Prostate gland (tissue), 2 donors: Measurements from ENCODE around the gene CDK19. TPM values are rescaled to one million over a fixed set of nuclear protein-coding genes. Genes with fewer than 3 reads are reported as not detected.
"Not testable (repeated sequence)": the region's sequence is repeated elsewhere in the genome, so short reads cannot be mapped to it uniquely, and the experiment has no call there.

ENCODE experiments used
- DNase-seq: peaks from one replicate; pipeline ENCODE4 v3.0.0-alpha.2; 2019; ENCODE audit warnings: low spot score
- H3K27ac ChIP-seq, 2 donors: fragments of 200-600 bp; sonication (generic); 2 replicates each; pipeline ENCODE4 v1.5.1; 2017 to 2019
- H3K27me3 ChIP-seq: fragments of 200-600 bp; sonication (generic); replicated peaks from 2 replicates; pipeline ENCODE4 v1.5.1; 2019; ENCODE audit not compliant: insufficient read depth
- H3K36me3 ChIP-seq, 2 donors: fragments of 200-600 bp; sonication (generic); 1 replicate in 1 of 2; 2 replicates in 1 of 2; pipeline versions ENCODE4 v1.5.1 to v1.8.1; 2017 to 2019
- H3K4me1 ChIP-seq: fragments of 200-600 bp; sonication (generic); replicated peaks from 2 replicates; pipeline ENCODE4 v1.5.1; 2019
- H3K4me3 ChIP-seq, 2 donors: fragments of 200-600 bp; sonication (generic); 2 replicates each; pipeline ENCODE4 v1.5.1; 2017 to 2019
- H3K9me3 ChIP-seq: fragments of 200-600 bp; sonication (generic); 2 replicates; pipeline ENCODE4 v1.5.1; 2017
- CTCF ChIP-seq, 4 experiments: fragments of 200-600 bp in 2 of 4; fragments of 450-650 bp in 2 of 4; sonication (generic) in 2 of 4; IDR thresholded peaks; 1 replicate in 3 of 4; 2 replicates in 1 of 4; pipeline ENCODE4 v1.5.1; 2016 to 2019; ENCODE audit warnings: antibody characterized with exemption in 4 of 4, mild to moderate bottlenecking in 2 of 4, moderate library complexity in 2 of 4
- POLR2A ChIP-seq: fragments of 450-650 bp; IDR thresholded peaks from one replicate; pipeline ENCODE4 v1.6.1; 2016; ENCODE audit warnings: antibody characterized with exemption, mild to moderate bottlenecking
- POLR2AphosphoS5 ChIP-seq: sonication (generic); formaldehyde crosslinking; IDR thresholded peaks from one replicate; pipeline ENCODE4 v1.6.1; 2017; ENCODE audit warnings: antibody characterized with exemption
- WGBS: methylation state at CpG from one replicate; pipeline ENCODE4 v1.1.5; 2018; 5-methylcytosine and 5-hydroxymethylcytosine counted together
- intact Hi-C: fragments of 100-400 bp; cut with DNase I; formaldehyde crosslinking; loops from one replicate; pipeline ENCODE4 v1.14.2; 2022
- total RNA-seq, 2 donors: library from RNA; depleted of rRNA; stranded (reverse); fragments of >200 nt; gene quantifications; one replicate each; pipeline ENCODE4 v1.1.0, GENCODE V29; 2016

Gene CDK19
- total RNA-seq, 2 donors from 2014 or later: 41.4 to 70.2 TPM

GRCh38 chr6:110813338-110814101 is 1.7 kb downstream of the CDK19 start:
- intact Hi-C loops: loop anchor here (2.0 kb wide), 1 partner anchor 61 kb away; the partner anchor contains the start of gene AMD1
- Histone ChIP-seq H3K4me3 (peak overlapping the region; percentile 96), H3K4me1 (no peaks in the 10 kb centered on the region), H3K36me3 (no peaks in the 10 kb centered on the region), H3K27ac (peak overlapping the region; percentile 95 to 96), H3K27me3 (no peaks in the 10 kb centered on the region), H3K9me3 (no peaks in the 10 kb centered on the region)
- 55% methylated on average over 8 of the region's 8 CpGs for WGBS
- DNase-seq: peak; percentile 53
- TF ChIP-seq POLR2A (no peak), POLR2AphosphoS5 (peak; percentile 55), CTCF (IDR thresholded peaks at IDR 0.05) (no peak)

GRCh38 chr6:110812719-110813118 is 2.5 kb downstream of the CDK19 start:
- Histone ChIP-seq H3K4me1 (no peaks in the 10 kb centered on the region), H3K36me3 (no peaks in the 10 kb centered on the region), H3K27me3 (no peaks in the 10 kb centered on the region), H3K27ac (no peak overlapping the region), H3K4me3 (no peak overlapping the region), H3K9me3 (no peaks in the 10 kb centered on the region)
- WGBS: 87% methylated on average over 4 of the region's 4 CpGs
- TF ChIP-seq POLR2AphosphoS5 (no peak), POLR2A (no peak), CTCF (IDR thresholded peaks at IDR 0.05) (no peak)
- DNase-seq: no peak
- intact Hi-C loops: no loop called here

GRCh38 chr6:110810896-110811586 is 4.2 kb downstream of the CDK19 start:
- DNase-seq: no peak
- 93% methylated on average over 10 of the region's 10 CpGs for WGBS
- intact Hi-C loops: no loop called here

GRCh38 chr6:110809792-110810191 is 5.5 kb downstream of the CDK19 start:
- DNase-seq: no peak
- 87% methylated on average over 2 of the region's 2 CpGs for WGBS
- TF ChIP-seq POLR2AphosphoS5: no peak
- TF ChIP-seq CTCF (IDR thresholded peaks at IDR 0.05): no peak
- no peak for TF ChIP-seq POLR2A
- Histone ChIP-seq H3K9me3 (no peaks in the 10 kb centered on the region), H3K27ac (no peak overlapping the region), H3K4me3 (no peak overlapping the region), H3K4me1 (no peaks in the 10 kb centered on the region), H3K36me3 (no peaks in the 10 kb centered on the region), H3K27me3 (no peaks in the 10 kb centered on the region)
- intact Hi-C loops: no loop called here

More at GRCh38 chr6:110810896-110811586, 4.2 kb downstream of the CDK19 start:
- Histone ChIP-seq H3K4me3 (no peak overlapping the region), H3K4me1 (no peaks in the 10 kb centered on the region), H3K27me3 (no peaks in the 10 kb centered on the region), H3K9me3 (no peaks in the 10 kb centered on the region), H3K27ac (no peak overlapping the region), H3K36me3 (no peaks in the 10 kb centered on the region)
- no peak for TF ChIP-seq CTCF (IDR thresholded peaks at IDR 0.05)
- TF ChIP-seq POLR2A: no peak
- no peak for TF ChIP-seq POLR2AphosphoS5

- H3K4me1 ChIP-seq, H3K9me3 ChIP-seq, H3K27me3 ChIP-seq, H3K27ac ChIP-seq, intact Hi-C loops, H3K36me3 ChIP-seq, DNase-seq, H3K4me3 ChIP-seq: not testable (repeated sequence)
- 97% methylated on average over 3 of the region's 3 CpGs for WGBS
These were observed 13.1 kb downstream of the CDK19 start for GRCh38 chr6:110802175-110802574.
